Skeletal muscle tissue (tissue), 1 donor: ENCODE results near the gene CLPSL2. TPM values are rescaled to one million over a fixed set of nuclear protein-coding genes. Genes with fewer than 3 reads are reported as not detected.

Experiments
- total RNA-seq: library from RNA; depleted of rRNA; stranded (reverse); fragments of >200 nt; gene quantifications from one replicate; pipeline ENCODE4 v1.2.3, GENCODE V29; 2014

Gene CLPSL2
- total RNA-seq, 1 donor from 2014 or later = not detected

Other genes with a start within 250 kb of the CLPSL2 start
- 6.8 TPM for gene FKBP5, start 87.7 kb upstream of the CLPSL2 start, total RNA-seq
- gene ARMC12, start 39.6 kb upstream of the CLPSL2 start, total RNA-seq = 0.52 TPM
- gene CLPSL1, start 4.4 kb downstream of the CLPSL2 start, total RNA-seq = not detected
- not detected for gene CLPS, start 20.7 kb downstream of the CLPSL2 start, total RNA-seq
- not detected for gene LHFPL5, start 28.8 kb downstream of the CLPSL2 start, total RNA-seq
- 15.1 TPM for gene SRPK1, start 144.5 kb downstream of the CLPSL2 start, total RNA-seq
- gene SLC26A8, start 248.0 kb downstream of the CLPSL2 start, total RNA-seq = under 0.01 TPM